Parathyroid adenoma (tissue), 2 donors: Measurements from ENCODE around the gene PTPRA.
"Not testable (repeated sequence)": the region's sequence is repeated elsewhere in the genome, so short reads cannot be mapped to it uniquely, and the experiment has no call there.

ENCODE experiments used
- H2AFZ ChIP-seq: fragments of 300-600 bp; sonication (generic); one replicate; pipeline ENCODE4 v1.7.0; 2017; ENCODE audit warnings: antibody characterized with exemption, mild to moderate bottlenecking
- H3K27ac ChIP-seq: fragments of 300-600 bp; sonication (generic); one replicate; pipeline ENCODE4 v1.7.0; 2017
- H3K27me3 ChIP-seq: fragments of 300-600 bp; sonication (generic); one replicate; pipeline ENCODE4 v1.7.0; 2017; ENCODE audit warnings: low read length; ENCODE audit not compliant: control insufficient read depth, insufficient read depth
- H3K36me3 ChIP-seq: fragments of 300-600 bp; sonication (generic); one replicate; pipeline ENCODE4 v1.7.0; 2017; ENCODE audit warnings: low read length; ENCODE audit not compliant: control insufficient read depth, insufficient read depth
- H3K4me1 ChIP-seq: fragments of 300-600 bp; sonication (generic); one replicate; pipeline ENCODE4 v1.7.0; 2017; ENCODE audit warnings: control low read depth
- H3K4me2 ChIP-seq: fragments of 300-600 bp; sonication (generic); one replicate; pipeline ENCODE4 v1.7.0; 2017; ENCODE audit warnings: low read length
- H3K4me3 ChIP-seq: fragments of 300-600 bp; sonication (generic); one replicate; pipeline ENCODE4 v1.7.0; 2017; ENCODE audit warnings: low read depth, low read length
- H3K79me2 ChIP-seq: fragments of 300-600 bp; sonication (generic); one replicate; pipeline ENCODE4 v1.7.0; 2017; ENCODE audit warnings: control low read depth
- H3K9ac ChIP-seq: fragments of 300-600 bp; sonication (generic); one replicate; pipeline ENCODE4 v1.7.0; 2017; ENCODE audit warnings: mild to moderate bottlenecking
- H3K9me3 ChIP-seq: fragments of 300-600 bp; sonication (generic); one replicate; pipeline ENCODE4 v1.7.0; 2017; ENCODE audit warnings: low read length; ENCODE audit not compliant: control insufficient read depth
- TF ChIP-seq, protein P1 (sequence below): fragments of 300-600 bp; sonication (generic); IDR thresholded peaks from one replicate; pipeline ENCODE4 v1.7.0; 2017; ENCODE audit warnings: antibody characterized with exemption, mild to moderate bottlenecking
- donor health status: primary hyperparathyroidism.

The PTPRA gene

DNA sequence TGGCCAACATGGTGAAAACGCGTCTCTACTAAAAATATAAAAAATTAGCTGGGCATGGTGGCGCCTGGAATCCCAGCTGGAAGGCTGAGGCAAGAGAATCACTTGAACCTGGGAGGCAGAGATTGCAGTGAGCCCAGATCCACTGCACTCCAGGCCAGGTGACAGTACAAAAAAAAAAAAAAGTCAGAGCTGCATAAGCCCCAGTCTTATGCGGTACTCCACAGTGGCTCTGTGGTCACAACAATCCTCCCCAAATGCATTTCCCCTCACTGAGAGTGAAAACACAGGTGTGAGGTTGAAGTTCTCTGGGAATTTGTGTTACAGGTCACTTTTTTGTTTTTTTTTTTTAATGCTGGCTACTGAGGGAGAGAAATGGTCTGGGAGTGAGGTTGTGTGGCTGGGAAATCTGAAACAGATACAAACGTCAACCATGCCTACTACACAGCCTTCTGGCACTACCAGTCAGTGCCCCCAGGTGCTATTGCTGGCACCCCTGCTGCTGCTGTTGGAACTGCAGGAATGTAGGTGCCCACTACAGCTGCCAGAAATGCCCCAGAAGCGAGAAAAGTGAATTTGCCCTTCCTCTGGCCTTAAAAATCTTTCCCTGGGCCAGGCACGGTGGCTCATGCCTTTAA lies 178.2 kb downstream of the PTPRA start:
- no peak overlapping the region for H3K4me3 ChIP-seq
- TF ChIP-seq, protein P1, sequence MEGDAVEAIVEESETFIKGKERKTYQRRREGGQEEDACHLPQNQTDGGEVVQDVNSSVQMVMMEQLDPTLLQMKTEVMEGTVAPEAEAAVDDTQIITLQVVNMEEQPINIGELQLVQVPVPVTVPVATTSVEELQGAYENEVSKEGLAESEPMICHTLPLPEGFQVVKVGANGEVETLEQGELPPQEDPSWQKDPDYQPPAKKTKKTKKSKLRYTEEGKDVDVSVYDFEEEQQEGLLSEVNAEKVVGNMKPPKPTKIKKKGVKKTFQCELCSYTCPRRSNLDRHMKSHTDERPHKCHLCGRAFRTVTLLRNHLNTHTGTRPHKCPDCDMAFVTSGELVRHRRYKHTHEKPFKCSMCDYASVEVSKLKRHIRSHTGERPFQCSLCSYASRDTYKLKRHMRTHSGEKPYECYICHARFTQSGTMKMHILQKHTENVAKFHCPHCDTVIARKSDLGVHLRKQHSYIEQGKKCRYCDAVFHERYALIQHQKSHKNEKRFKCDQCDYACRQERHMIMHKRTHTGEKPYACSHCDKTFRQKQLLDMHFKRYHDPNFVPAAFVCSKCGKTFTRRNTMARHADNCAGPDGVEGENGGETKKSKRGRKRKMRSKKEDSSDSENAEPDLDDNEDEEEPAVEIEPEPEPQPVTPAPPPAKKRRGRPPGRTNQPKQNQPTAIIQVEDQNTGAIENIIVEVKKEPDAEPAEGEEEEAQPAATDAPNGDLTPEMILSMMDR, result no peak
- no peak overlapping the region for H2AFZ ChIP-seq
- peaks cover 2% of the 10 kb centered on the region for H3K79me2 ChIP-seq
- H3K27me3 ChIP-seq, result no peaks in the 10 kb centered on the region
- no peak overlapping the region for H3K9ac ChIP-seq
- H3K4me2 ChIP-seq, result no peak overlapping the region
- H3K9me3 ChIP-seq, result no peaks in the 10 kb centered on the region
- H3K27ac ChIP-seq, result no peak overlapping the region
- H3K36me3 ChIP-seq, result no peaks in the 10 kb centered on the region
- no peaks in the 10 kb centered on the region for H3K4me1 ChIP-seq

DNA sequence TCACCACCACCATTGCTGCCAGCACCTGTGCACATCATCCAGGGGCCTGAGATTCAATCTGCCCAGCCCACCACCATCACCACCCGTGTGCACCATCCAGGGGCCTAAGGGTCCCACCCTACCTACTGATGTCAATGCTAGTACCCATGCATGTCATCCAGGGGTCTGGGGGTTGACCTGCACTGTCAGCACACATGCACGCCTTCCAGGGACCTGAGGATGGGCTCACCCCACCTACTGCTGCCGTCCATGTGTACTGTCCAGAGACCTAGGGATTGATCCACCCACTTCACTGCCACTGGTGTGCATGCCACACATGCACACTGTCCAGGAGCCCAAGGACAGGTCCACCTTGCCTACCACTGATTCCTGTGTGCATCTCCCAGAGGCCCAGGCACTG lies 186.2 kb downstream of the PTPRA start:
- no peaks in the 10 kb centered on the region for H3K36me3 ChIP-seq
- H3K9me3 ChIP-seq, result no peaks in the 10 kb centered on the region
- TF ChIP-seq, protein P1, result no peak
- no peak overlapping the region for H3K27ac ChIP-seq
- no peaks in the 10 kb centered on the region for H3K27me3 ChIP-seq
- H3K4me2 ChIP-seq, result no peak overlapping the region
- H2AFZ ChIP-seq, result no peak overlapping the region
- H3K4me1 ChIP-seq, result no peaks in the 10 kb centered on the region
- H3K4me3 ChIP-seq, result no peak overlapping the region
- no peak overlapping the region for H3K9ac ChIP-seq
- H3K79me2 ChIP-seq, result no peaks in the 10 kb centered on the region

DNA sequence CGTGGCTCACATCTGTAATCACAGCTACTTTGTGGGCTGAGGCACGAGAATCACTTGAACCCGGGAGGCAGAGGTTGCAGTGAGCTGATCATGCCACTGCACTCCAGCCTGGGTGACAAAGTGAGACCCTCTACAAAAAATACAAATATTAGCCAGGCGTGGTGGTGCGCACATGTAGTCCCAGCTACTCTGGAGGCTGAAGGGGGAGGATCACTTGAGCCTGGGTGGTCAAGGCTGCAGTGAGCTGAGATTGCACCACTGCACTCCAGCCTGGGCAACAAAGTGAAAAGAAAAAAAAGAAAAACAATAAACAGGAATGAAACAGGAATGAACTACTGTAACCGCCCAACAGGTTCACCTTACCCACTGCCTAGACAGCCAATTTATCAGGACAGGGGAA lies 190.8 kb downstream of the PTPRA start:
- not testable (repeated sequence) for H3K4me1 ChIP-seq, H3K9me3 ChIP-seq, H3K27ac ChIP-seq, H3K9ac ChIP-seq, H3K36me3 ChIP-seq, H3K4me3 ChIP-seq, H2AFZ ChIP-seq, H3K27me3 ChIP-seq, H3K4me2 ChIP-seq, H3K79me2 ChIP-seq

DNA sequence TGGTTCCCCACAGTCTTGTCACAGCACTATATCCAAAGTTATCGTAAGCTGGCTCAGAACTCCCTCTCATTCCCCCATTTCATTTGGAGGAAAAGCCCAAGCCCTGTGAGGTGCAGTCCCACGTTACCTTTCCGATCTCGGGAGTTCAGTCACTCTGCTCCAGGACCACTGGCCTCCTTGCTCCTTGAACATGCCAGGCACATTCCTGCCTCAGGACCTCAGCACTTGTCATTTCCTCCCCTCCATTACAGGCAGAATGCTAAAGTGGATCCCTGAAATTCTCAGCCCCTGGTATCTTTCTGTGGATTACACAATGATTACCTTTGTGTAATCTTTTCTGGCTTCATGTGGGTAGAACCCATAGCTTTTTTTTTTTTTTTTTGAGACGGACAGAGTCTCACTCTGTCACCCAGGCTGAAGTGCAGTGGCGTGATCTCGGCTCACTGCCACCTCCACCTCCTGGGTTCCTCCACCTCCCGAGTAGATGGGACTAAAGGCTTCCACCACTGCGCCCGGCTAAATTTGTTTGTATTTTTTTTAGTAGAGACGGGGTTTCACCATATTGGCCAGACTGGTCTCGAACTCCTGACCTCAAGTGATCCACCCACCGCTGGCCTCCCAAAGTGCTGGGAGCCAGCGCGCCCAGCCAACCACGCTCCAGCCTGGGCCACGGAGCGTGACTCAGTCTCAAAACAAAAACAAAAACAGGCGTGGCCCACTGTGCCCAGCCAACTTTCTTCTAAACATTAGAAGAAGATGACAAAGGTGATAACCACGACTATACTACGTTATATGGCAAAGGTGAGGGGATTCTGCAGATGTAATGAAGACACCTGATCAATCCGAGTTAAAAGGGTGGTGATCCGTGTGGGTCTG lies 194.1 kb downstream of the PTPRA start:
- Histone ChIP-seq H3K27me3 (no peaks in the 10 kb centered on the region), H2AFZ (peak overlapping the region; percentile 45), H3K4me1 (peaks cover 5% of the 10 kb centered on the region), H3K79me2 (no peaks in the 10 kb centered on the region), H3K9ac (no peak overlapping the region), H3K9me3 (no peaks in the 10 kb centered on the region), H3K4me2 (no peak overlapping the region), H3K27ac (peak overlapping the region; percentile 27), H3K4me3 (no peak overlapping the region), H3K36me3 (no peaks in the 10 kb centered on the region)
- TF ChIP-seq, protein P1, result no peak

DNA sequence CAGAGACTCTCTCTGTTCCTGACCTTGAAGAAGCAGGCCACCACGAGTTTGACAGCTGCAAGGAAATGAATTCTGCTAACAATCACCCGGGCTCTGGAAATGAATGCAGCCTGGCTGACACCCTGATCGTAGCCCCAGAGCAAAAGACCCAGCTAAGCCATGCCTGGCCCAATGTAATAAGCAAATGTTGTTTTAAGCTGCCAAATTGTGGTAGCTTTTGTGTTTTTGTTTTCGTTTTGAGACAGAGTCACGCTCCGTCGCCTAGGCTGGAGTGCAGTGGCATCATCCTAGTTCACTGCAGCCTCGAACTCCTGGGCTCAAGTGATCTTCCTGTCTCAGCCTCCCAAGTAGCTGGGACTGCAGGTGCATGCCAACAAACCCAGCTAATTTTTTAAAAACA lies 194.8 kb downstream of the PTPRA start:
- Histone ChIP-seq H3K4me1 (peaks cover 5% of the 10 kb centered on the region), H3K79me2 (no peaks in the 10 kb centered on the region), H3K4me2 (no peak overlapping the region), H2AFZ (peak overlapping the region; percentile 45), H3K36me3 (no peaks in the 10 kb centered on the region), H3K4me3 (no peak overlapping the region), H3K9me3 (no peaks in the 10 kb centered on the region), H3K27ac (peak overlapping the region; percentile 27), H3K9ac (no peak overlapping the region), H3K27me3 (no peaks in the 10 kb centered on the region)
- TF ChIP-seq, protein P1, result no peak
